ENCODE data around the gene OR2V2. TPM values are rescaled to one million over a fixed set of nuclear protein-coding genes. Genes with fewer than 3 reads are reported as not detected.

The OR2V2 gene
- total RNA-seq, 1 donor from 2014 or later, result not detected

DNA sequence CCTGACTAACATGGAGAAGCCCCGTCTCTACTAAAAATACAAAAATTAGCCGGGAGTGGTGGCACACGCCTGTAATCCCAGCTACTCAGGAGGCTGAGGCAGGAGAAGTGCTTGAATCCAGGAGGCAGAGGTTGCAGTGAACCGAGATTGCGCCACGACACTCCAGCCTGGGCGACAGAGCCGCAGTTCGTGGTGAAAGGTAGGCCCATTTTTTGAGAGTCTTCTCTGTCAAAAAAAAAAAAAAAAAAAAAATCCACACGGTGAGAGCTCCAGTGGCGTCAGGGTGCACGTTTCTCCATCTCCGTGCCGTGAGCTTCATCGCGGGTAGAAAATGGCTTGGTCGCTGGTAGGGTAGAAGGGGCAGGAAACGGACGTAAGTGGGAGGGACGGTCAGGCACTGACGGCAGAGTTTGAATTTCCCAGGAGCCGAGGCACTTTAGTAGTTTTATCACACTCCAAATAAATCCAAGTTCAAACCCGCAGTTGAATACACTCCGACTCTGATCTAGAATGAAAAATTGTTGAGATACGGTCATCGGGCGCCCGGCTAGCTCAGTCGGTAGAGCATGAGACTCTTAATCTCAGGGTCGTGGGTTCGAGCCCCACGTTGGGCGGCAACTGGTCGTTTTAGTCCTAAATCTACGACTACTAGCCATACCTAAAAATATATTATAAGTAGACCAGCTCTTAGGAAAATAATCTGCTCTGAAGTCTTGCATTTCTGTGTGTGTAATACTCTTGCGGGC lies 60.0 kb downstream of the OR2V2 start:
- Mint-ChIP-seq H3K27ac (peak overlapping the region; percentile 97), H3K9me3 (no peaks in the 10 kb centered on the region), H3K36me3 (ENCODE audit: low read depth) (peaks cover 9% of the 10 kb centered on the region), H3K27me3 (peaks cover 15% of the 10 kb centered on the region), H3K4me1 (peaks cover 34% of the 10 kb centered on the region), H3K4me3 (peak overlapping the region; percentile 92)
- ATAC-seq (ENCODE audit: low read depth), result peak; percentile 62
- intact Hi-C loops (cut with micrococcal nuclease), result loop anchor here (1.0 to 5.0 kb wide), 4 partner anchors 10 to 35 kb away; partner anchors contain the start of gene RACK1
- TF ChIP-seq, protein P1, sequence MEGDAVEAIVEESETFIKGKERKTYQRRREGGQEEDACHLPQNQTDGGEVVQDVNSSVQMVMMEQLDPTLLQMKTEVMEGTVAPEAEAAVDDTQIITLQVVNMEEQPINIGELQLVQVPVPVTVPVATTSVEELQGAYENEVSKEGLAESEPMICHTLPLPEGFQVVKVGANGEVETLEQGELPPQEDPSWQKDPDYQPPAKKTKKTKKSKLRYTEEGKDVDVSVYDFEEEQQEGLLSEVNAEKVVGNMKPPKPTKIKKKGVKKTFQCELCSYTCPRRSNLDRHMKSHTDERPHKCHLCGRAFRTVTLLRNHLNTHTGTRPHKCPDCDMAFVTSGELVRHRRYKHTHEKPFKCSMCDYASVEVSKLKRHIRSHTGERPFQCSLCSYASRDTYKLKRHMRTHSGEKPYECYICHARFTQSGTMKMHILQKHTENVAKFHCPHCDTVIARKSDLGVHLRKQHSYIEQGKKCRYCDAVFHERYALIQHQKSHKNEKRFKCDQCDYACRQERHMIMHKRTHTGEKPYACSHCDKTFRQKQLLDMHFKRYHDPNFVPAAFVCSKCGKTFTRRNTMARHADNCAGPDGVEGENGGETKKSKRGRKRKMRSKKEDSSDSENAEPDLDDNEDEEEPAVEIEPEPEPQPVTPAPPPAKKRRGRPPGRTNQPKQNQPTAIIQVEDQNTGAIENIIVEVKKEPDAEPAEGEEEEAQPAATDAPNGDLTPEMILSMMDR (IDR thresholded peaks at IDR 0.05), result no peak
- CTCF ChIA-PET, result interaction anchor here (0.7 to 3.3 kb wide), 9 partner anchors 9 to 54 kb away, joined by 3 to 17 read pairs (median 5); partner anchors contain the start of gene RACK1
- POLR2A ChIA-PET, result interaction anchor here (0.9 to 12.3 kb wide), 14 partner anchors 8 to 397 kb away, joined by 3 to 317 read pairs (median 9); partner anchors contain the start of genes RACK1, TRIM41, TRIM52 and ZFP62
- peak; percentile 56 for DNase-seq

DNA sequence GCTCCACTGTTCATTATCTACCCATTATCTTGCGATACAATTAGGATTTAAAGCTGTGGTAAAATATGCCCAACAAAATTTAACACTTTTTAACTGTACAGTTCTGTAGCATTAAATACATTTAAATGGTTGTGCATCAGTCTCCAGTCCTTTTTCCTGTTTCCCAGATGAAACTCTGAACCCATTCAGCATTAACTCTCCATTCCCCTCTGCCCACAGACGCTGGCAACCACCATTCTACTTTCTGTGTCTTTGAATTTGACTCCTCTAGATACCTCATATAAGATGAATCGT lies 60.5 kb downstream of the OR2V2 start:
- Mint-ChIP-seq H3K27ac (peak overlapping the region; percentile 97), H3K27me3 (peaks cover 15% of the 10 kb centered on the region), H3K36me3 (ENCODE audit: low read depth) (peaks cover 9% of the 10 kb centered on the region), H3K4me1 (peaks cover 34% of the 10 kb centered on the region), H3K9me3 (no peaks in the 10 kb centered on the region), H3K4me3 (peak overlapping the region; percentile 92)
- ChIA-PET POLR2A (interaction anchor here (0.9 to 12.3 kb wide), 13 partner anchors 9 to 397 kb away, joined by 3 to 317 read pairs (median 9); partner anchors contain the start of genes RACK1, TRIM41, TRIM52 and ZFP62), CTCF (interaction anchor here (0.7 to 3.3 kb wide), 7 partner anchors 8 to 54 kb away, joined by 3 to 17 read pairs (median 5); partner anchors contain the start of gene RACK1)
- DNase-seq, result no peak
- TF ChIP-seq, protein P1 (IDR thresholded peaks at IDR 0.05), result no peak
- no peak for ATAC-seq (ENCODE audit: low read depth)
- intact Hi-C loops (cut with micrococcal nuclease), result loop anchor here (1.0 to 5.0 kb wide), 4 partner anchors 9 to 34 kb away; partner anchors contain the start of gene RACK1

Other genes with a start within 250 kb of the OR2V2 start
- not detected in 2 replicates for gene BTNL8, start 248.4 kb upstream of the OR2V2 start, total RNA-seq
- gene BTNL3, start 158.7 kb upstream of the OR2V2 start, total RNA-seq, result not detected in 2 replicates
- gene BTNL9, start 107.3 kb upstream of the OR2V2 start, total RNA-seq, result 24.3 and 27.6 TPM in 2 replicates
- not detected in 2 replicates for gene OR2V1, start 16.4 kb upstream of the OR2V2 start, total RNA-seq
- 0.32 and 0.51 TPM in 2 replicates for gene TRIM7, start 57.6 kb downstream of the OR2V2 start, total RNA-seq
- 34.9 and 39.6 TPM in 2 replicates for gene TRIM41, start 75.7 kb downstream of the OR2V2 start, total RNA-seq
- gene RACK1, start 96.3 kb downstream of the OR2V2 start, total RNA-seq, result 2,528 and 2,812 TPM in 2 replicates
- gene TRIM52, start 113.6 kb downstream of the OR2V2 start, total RNA-seq, result 30.9 and 36.9 TPM in 2 replicates
- not detected in 2 replicates for gene OR4F3, start 219.7 kb downstream of the OR2V2 start, total RNA-seq